Mucosa of rectum (tissue), 2 donors: ENCODE measurements around the gene CYP1A2.
"Not testable (repeated sequence)": the region's sequence is repeated elsewhere in the genome, so short reads cannot be mapped to it uniquely, and the experiment has no call there.

Experiments used
- H3K27ac ChIP-seq, 2 donors: one replicate each; pipeline ENCODE4 v1.7.0; 2013; ENCODE audit warnings: inconsistent platforms in 2 of 2, low read depth in 2 of 2, low read length in 2 of 2
- H3K27me3 ChIP-seq, 2 donors: one replicate each; pipeline ENCODE4 v1.7.0; 2013; ENCODE audit warnings: low read length in 2 of 2; ENCODE audit not compliant: control insufficient read depth in 2 of 2, insufficient read depth in 2 of 2
- H3K36me3 ChIP-seq, 2 donors: one replicate each; pipeline ENCODE4 v1.7.0; 2013; ENCODE audit warnings: low read length in 2 of 2; ENCODE audit not compliant: control insufficient read depth in 2 of 2, insufficient read depth in 2 of 2
- H3K4me1 ChIP-seq, 2 donors: one replicate each; pipeline ENCODE4 v1.7.0; 2013; ENCODE audit warnings: low read length in 2 of 2, mild to moderate bottlenecking in 1 of 2; ENCODE audit not compliant: control insufficient read depth in 2 of 2, insufficient read depth in 2 of 2
- H3K4me3 ChIP-seq, 2 donors: one replicate each; pipeline ENCODE4 v1.7.0; 2013; ENCODE audit warnings: low read length in 2 of 2
- H3K9ac ChIP-seq, 2 donors: one replicate each; pipeline ENCODE4 v1.7.0; 2013; ENCODE audit warnings: low read length in 2 of 2, low read depth in 1 of 2, mild to moderate bottlenecking in 1 of 2
- H3K9me3 ChIP-seq, 2 donors: one replicate each; pipeline ENCODE4 v1.7.0; 2013; ENCODE audit warnings: low read length in 2 of 2; ENCODE audit not compliant: control insufficient read depth in 2 of 2
- donor health status: healthy.
- donor health status: Normal muscosa, but diverticular disease.

CYP1A2 gene

DNA sequence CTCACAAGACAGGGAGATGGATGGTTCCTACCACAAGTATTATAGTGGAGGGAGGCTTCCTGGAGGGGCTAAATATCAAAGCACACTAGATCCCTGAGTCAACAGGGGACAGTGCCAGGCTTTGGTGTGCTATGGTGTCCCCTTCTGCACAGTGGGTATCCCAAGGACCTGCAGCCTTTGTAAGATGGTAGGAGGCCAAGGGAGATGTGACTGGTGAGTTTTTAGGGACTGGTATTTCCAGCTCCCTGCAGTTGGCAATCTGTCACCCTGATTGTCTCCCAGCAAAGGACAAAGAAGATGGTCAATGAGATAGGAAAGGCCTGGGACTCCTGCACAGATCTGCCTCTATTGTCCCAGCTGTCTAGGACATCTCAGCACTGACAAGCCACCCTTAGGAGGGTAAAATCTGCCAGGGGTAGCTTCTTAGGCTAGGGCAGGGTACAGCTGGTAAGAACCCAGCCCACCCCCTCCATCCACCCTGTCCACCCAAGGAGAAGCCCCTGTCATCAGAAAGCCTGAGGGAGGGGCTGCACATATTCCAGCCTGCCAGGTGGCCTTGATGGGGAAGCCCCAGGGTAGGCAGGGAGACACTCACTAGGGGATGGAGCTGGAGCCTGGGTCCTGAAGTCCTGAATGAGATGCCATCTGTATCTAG, 23.9 kb upstream of the CYP1A2 start:
- Histone ChIP-seq H3K27ac (no peak overlapping the region), H3K36me3 (no peaks in the 10 kb centered on the region), H3K4me3 (no peak overlapping the region), H3K9ac (no peak overlapping the region), H3K27me3 (peaks cover 18 to 23% of the 10 kb centered on the region in 2 donors), H3K4me1 (peaks cover 5 to 7% of the 10 kb centered on the region in 2 donors), H3K9me3 (no peaks in the 10 kb centered on the region)

GRCh38 chr15:74725225-74725774, 23.3 kb upstream of the CYP1A2 start, which contains the start of gene CYP1A1:
CYP1A1 (minus strand) TSS chr15:74725528; CDS start chr15:74723097, 2,431 bp downstream.
- Histone ChIP-seq H3K27ac (no peak within 1 kb of the TSS), H3K36me3 (no peaks in the 10 kb centered on the region), H3K4me3 (peak within 1 kb of the TSS; percentile 61 to 64), H3K27me3 (peaks cover 20 to 23% of the 10 kb centered on the region in 2 donors), H3K9ac (peak within 1 kb of the TSS in 1 of 2 donors; percentile 48), H3K4me1 (peaks cover 5 to 7% of the 10 kb centered on the region in 2 donors), H3K9me3 (no peaks in the 10 kb centered on the region)

DNA sequence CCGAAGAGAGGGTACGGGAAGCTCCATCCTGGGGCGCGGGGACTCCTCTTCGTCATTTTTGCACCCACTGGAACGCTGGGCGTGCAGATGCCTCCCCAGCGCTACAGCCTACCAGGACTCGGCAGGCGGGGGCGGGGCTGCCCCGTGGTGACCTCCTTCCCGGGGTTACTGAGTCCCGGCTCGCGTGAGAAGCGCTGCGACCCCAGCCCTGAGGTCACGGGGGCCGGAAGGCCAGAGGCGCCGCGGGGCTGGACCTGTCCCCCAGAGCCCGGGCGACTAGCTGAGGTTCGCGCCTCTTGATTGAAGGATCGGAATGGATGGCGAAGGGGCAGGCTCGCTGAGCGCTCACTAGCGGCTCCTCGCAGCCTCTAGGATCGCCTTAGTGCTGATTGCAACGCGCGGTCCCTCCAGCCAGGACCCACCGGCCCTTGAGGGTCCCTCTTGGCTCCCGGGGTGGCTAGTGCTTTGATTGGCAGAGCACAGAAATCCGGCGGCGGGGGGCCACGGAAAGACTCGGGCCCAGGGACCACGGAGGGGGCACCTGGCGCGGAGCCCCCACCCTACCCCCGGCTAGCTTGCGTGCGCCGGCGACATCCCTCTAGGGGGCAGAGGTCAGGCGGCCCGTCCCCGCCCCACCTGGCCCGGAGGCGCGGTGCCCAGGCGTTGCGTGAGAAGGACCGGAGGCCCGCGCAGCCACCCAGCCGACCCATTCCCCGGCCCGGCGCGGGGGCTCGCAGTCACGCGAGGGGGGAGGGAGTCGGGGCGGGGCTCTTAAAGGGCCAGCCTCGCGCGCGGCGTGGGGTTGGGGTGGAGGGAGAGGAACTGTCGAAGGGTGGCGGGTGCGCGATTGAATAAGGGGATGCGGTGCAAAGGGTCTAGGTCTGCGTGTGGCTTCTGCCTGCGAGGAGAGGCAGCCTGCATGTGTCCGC, 22.5 kb upstream of the CYP1A2 start:
- Histone ChIP-seq H3K36me3 (no peaks in the 10 kb centered on the region), H3K9ac (peak overlapping the region in 1 of 2 donors; percentile 48), H3K4me3 (peak overlapping the region; percentile 61 to 64), H3K9me3 (no peaks in the 10 kb centered on the region), H3K4me1 (peaks cover 5 to 7% of the 10 kb centered on the region in 2 donors), H3K27me3 (peaks cover 23 to 26% of the 10 kb centered on the region in 2 donors), H3K27ac (no peak overlapping the region)

- Histone ChIP-seq H3K4me1 (peaks cover 5 to 7% of the 10 kb centered on the region in 2 donors), H3K27ac (no peak overlapping the region), H3K9me3 (no peaks in the 10 kb centered on the region), H3K27me3 (peaks cover 27 to 31% of the 10 kb centered on the region in 2 donors), H3K4me3 (peak overlapping the region; percentile 53 to 61), H3K9ac (no peak overlapping the region), H3K36me3 (no peaks in the 10 kb centered on the region)
Observed at GRCh38 chr15:74726774-74727164, 21.9 kb upstream of the CYP1A2 start.

DNA sequence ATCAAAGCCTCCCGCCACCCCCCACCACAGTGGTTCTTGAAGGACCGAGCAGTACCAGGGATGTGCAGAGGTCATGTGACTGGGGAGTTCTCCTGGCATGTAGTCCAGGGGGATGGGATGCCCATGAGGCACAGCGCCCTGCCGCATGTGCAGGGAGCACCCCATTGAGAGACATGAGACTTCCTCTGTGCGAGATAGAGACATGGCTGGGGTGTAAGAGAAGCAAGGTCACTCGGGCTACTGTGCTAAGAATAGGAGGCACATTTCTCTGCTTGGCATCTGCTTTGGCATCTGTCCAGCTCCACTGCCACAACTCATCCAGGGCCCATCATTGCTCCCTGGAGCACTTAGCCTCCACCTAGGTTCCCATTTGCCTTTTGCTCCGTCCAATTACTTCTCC, 20.9 kb upstream of the CYP1A2 start:
- H3K27me3 ChIP-seq: peaks cover 31 to 33% of the 10 kb centered on the region in 2 donors
- no peaks in the 10 kb centered on the region for H3K9me3 ChIP-seq
- no peak overlapping the region for H3K4me3 ChIP-seq
- H3K4me1 ChIP-seq: peaks cover 5 to 7% of the 10 kb centered on the region in 2 donors
- H3K27ac ChIP-seq: no peak overlapping the region
- H3K36me3 ChIP-seq: no peaks in the 10 kb centered on the region
- H3K9ac ChIP-seq: no peak overlapping the region

GRCh38 chr15:74728699-74729098, 19.9 kb upstream of the CYP1A2 start:
- not testable (repeated sequence) for H3K9me3 ChIP-seq, H3K4me3 ChIP-seq, H3K9ac ChIP-seq, H3K4me1 ChIP-seq, H3K27ac ChIP-seq, H3K36me3 ChIP-seq
- peaks cover 36% of the 10 kb centered on the region in 2 donors for H3K27me3 ChIP-seq

GRCh38 chr15:74729372-74729771, 19.3 kb upstream of the CYP1A2 start:
- H3K27me3 ChIP-seq: peaks cover 36% of the 10 kb centered on the region in 2 donors
- H3K9me3 ChIP-seq: not testable (repeated sequence)

DNA sequence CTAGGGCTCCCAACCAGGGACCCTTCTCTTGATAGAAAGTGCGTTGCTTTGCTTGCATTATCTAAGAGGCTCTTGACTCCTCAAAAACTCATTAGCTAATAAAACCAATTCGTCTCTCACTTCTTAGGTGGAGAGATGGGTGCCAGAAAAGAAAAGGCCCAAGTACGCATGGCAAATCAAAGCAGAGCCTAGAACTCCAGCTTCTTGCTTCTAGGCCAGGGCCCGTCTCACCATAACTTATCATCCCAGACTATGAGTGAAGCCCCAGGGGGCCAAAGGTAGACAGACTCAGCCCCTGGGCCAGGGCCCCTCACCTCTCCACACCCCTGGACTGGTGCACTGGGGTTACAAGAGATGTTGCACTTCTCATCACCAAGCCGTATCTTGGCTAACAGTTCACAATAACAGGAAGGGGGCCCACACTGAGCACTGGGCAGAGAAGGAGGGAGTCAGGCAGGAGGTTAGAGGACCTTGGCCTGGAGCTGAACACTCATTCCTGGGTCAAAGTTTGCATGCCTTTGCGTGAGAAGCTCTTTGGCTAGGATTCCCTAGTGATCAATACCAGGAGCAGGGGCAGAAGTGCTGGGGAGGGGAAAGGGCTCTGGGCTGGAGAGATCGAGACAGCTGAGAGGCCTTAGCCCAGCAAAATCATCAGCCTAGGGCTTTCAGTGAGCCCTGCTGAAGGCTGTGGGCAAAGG, 17.9 kb upstream of the CYP1A2 start:
- H3K27me3 ChIP-seq: peaks cover 29 to 30% of the 10 kb centered on the region in 2 donors
- no peak overlapping the region for H3K27ac ChIP-seq
- no peaks in the 10 kb centered on the region for H3K9me3 ChIP-seq
- H3K36me3 ChIP-seq: no peaks in the 10 kb centered on the region
- no peak overlapping the region for H3K4me3 ChIP-seq
- peaks cover 5 to 7% of the 10 kb centered on the region in 2 donors for H3K4me1 ChIP-seq
- H3K9ac ChIP-seq: no peak overlapping the region

More at GRCh38 chr15:74729372-74729771, 19.3 kb upstream of the CYP1A2 start:
- H3K4me1 ChIP-seq, H3K27ac ChIP-seq, H3K9ac ChIP-seq, H3K4me3 ChIP-seq, H3K36me3 ChIP-seq: not testable (repeated sequence)

DNA sequence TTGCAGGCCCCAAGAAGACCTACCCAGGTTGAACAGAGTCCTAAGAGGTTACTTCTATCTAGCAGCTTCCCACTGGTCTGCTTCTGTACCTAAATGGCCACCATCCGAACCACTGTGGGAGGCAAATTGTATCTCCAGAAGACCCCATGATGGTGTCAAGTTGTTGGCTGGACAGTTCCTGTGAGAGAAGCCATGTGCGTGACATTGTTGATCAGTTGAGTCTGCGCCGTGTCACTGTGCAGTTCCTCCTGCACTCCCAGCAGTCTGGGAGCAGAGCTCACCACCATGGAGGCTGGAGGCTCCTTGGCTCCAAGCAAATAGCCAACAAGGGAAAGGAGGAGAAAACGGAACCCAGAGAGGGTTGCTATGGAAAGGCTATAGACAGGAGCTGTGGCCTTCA, 15.8 kb upstream of the CYP1A2 start:
- H3K36me3 ChIP-seq: no peaks in the 10 kb centered on the region
- no peaks in the 10 kb centered on the region for H3K9me3 ChIP-seq
- H3K4me3 ChIP-seq: no peak overlapping the region
- H3K4me1 ChIP-seq: no peaks in the 10 kb centered on the region
- H3K9ac ChIP-seq: no peak overlapping the region
- no peak overlapping the region for H3K27ac ChIP-seq
- peaks cover 18 to 19% of the 10 kb centered on the region in 2 donors for H3K27me3 ChIP-seq
